IPS-NIHi7 (cell line): Measurements from ENCODE around the gene TMPRSS7.

Experiments
- DNase-seq: peaks from one replicate; pipeline ENCODE4 v3.0.0; 2012; ENCODE audit warnings: mixed read lengths; ENCODE audit errors: extremely low spot score

TMPRSS7 gene

DNA sequence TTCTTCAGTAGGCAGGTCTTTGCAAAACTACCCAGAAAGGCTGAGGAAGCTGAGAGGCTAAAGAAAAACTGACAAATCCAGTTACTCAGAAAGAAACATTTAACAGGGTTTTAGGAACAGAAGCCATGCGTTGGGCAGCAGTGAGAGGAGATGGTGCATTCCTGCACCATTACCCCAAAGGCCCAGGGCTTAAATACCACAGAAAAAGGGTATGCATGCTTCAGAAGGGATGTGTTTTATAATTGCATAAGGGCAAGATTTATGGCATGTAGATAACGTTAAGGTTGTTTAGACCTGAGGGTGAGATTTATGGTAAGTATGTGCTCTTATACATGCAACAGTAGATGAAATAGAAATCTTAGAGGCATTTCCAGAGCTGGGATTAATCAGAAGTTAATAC lies 61.6 kb downstream of the TMPRSS7 start:
- no peak for DNase-seq

DNA sequence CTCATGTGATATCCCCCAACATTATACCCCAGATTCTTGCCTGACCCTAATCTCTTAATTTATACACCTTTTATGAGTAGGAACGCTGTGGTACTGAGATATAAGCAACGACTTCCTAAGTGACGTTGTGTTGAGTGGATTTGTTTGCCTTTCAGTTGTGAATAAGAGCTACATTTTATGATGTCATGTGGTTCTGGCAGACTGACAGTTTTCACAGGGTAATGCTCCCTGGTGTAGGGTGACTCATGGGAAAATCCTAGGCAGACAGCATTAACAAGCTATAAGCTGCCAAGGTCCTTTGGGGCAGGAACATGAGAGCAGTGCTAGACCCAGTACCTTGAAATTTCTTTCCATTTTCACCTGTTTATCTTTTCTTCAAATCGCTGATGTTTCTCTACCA lies 62.8 kb downstream of the TMPRSS7 start:
- DNase-seq = no peak

DNA sequence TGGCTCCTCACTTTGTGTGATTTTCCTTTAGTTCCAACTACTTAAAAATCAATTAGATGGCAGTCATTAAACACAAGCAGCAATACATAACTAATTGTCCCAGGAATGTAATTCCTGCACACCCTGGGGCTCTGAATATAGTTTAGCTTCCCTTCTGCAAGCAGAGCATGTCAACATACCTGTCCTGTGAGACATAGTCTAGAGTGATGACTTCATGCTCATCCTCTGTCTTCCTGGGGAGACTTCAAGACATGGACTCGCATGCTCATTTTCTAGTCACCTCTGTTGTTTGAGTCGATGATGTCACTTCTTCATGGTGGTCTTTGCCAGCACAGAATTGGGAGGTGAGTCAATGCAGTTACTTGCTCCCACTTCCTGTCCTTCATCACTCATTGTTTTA lies 67.4 kb downstream of the TMPRSS7 start:
- no peak for DNase-seq

DNA sequence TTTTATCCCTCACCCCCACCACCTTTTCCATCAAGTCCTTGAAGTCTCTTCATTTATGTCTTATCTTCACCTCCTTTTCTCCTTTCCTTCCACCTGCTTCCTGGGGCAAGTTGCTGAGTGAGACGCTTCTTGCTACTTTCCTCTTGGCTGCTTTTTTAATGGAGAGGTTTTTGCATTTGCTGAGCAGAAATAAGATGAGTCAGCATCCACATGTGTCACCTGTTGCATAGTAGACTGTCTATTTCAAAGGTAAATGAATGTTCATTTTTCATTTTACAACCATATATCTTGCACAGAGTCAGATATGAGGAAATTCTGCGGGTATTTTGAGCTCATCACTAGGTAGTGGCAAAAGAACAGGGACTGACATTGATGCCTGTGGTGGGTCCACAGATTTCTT lies 70.2 kb downstream of the TMPRSS7 start:
- DNase-seq = no peak

DNA sequence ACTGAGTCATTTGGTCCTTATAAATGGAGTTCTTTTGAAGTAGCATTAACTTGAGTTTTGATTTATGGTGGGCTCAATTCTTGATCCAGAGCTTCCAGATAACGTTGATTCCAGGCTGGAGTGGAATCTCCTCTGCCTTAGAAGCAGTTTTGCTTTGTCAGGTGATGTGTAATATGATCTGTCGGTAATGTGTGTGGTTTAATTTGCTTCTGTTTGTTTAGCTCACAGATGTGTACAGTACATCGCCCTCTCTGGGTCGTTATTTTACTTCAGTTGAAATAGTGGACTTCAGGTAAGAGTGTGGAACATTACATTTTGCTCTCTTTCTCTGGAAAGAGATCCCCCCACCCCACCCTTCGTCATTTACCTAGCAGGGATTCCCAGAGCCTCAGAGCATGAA lies 74.8 kb downstream of the TMPRSS7 start:
- no peak for DNase-seq

DNA sequence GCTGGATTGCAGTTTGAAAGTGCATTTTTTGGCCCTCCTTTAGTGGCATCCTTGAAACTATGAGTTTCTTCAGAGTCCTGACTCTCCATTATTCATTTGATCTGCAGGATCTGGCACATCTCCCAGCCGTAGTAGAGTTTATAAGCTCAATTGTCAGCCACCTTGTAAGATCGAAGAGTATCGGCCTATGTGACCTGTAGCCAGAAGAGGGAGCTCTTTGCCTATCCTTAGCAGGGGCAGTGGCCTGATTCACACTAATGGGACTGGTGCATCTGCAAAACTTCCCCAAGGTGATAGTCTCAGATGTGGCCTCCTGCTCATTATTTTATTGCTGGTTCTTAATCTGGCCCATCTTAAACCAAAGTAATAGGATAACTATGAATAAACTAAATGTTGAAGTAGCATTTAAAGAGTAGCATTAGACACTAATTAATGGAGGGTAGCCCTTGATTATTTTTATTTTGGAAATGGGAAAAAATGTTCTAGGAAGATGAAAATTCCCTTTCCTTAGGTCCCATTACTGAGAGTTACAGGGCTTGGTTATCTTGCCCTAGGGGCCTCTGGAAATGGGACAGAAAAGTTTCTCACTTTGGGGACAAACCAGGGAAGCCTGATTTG lies 77.4 kb downstream of the TMPRSS7 start:
- DNase-seq = peak; percentile 85

DNA sequence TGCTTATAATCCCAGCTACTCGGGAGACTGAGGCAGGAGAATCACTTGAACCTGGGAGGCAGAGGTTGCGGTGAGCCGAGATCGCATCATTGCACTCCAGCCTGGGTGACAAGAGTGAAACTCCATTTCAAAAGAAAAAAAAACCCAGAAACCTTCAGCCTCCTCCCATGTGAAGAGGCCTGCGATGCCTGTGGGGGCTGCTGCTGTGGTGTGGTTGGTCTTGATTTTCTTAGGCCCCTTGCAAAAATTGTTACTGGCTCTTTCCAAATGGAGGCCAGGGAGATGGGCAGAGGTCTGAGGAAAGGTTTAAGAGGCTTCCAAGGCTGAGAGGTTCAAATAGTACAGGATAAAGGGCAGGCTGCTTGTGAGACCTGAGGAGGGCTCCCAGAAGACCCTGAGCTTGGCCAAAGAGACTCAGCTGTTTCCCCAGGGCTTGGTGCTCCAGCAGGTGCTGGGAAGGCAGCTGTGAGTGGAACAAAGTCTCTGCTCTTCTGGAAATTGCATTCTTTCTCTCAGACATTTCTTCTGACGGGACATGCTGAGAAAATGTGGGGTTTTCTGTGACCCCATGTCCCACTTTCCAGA lies 80.1 kb downstream of the TMPRSS7 start:
- no peak for DNase-seq

DNA sequence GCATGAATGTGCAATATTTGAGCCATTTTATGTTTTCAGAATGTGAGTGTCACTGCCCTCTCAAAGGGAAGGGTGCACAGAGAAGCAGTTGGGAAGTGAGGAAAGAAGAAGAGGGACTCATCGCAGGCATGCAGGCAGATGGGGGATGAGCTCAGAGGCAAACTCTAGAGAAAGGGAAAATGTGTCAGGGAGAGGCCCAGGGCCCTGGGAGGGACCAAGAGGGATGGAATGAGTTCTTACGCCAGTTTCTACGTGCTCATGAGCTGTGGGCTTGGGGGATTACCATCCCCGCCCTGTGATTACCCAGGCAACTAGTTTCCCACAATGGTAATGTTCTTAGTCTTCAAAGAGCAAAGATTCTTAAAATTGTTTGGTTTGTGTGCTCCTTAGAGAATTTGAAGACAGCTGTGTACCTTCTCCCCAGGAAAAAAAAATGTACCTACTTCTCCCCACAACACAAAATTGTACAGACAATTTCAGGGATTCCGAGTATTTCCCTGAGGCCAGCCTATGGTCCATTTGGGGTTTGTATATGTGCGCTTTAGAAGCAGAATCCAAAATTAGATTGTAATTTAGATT lies 80.7 kb downstream of the TMPRSS7 start:
- no peak for DNase-seq

DNA sequence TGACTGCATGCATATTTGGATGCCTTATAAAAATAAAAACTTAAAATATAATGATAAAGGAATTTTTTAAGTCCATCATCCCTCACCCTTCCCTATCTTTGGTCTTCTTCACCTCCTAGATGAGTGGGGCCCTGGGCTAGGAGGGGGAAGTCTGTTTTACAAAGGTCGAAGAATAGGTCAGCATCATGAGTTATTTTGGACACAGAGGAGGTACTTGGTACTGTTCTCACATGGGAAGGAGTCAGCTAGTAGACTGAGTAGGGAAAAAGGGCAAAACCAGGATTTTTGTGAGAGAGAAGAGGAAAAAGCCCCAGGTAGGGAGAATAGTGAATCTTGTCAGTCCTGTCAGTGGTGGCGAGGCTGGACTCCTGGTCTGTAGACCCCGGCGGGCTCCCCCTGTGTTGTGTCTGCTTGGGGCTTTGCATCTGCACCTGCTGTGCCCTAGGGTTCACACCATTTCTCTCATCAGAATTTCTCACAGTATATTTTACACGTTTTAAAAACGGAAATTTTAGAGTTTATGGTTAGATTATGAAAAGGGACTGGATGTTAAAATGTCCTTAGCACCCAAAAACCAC lies 81.4 kb downstream of the TMPRSS7 start:
- DNase-seq = no peak

DNA sequence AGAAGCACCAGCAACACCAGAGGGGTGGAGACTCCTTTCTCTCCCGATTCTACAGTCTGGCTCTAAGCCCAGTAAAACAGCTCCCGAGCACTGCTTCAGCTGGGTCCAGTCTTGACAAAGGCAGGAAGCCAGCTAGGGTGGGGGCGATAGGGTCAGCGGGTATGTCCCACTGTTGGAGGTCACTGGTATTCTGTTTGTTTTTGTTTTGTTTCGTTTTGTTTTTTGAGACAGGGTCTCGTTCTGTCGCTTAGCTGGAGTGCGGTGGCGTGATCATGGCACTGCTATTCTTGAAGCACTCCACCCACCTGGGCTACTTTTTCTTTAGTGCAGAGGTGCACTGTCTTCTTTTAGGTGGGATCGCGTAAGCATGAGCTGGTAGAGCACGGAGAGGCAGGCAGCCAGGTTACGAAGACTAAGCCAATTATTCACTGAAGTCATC lies 82.2 kb downstream of the TMPRSS7 start:
- no peak for DNase-seq

DNA sequence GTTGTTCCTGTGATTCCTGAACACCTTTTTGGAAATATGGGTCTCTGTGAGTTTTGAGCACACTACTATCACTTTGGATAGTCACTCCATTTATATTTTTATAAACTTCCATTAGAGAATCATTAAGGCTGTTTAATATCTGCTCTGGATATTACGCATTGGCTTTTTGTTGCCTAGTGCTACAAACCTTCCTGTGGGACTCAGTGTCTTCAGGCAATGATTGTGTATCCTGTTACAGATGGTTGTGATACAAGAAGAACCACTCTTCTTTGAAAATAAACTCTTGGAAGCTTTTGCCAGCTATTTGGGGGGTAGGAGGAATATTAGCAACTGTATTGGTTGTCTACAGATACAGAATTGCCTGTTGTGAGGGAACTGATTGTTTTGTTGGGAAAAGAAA lies 82.9 kb downstream of the TMPRSS7 start:
- no peak for DNase-seq

DNA sequence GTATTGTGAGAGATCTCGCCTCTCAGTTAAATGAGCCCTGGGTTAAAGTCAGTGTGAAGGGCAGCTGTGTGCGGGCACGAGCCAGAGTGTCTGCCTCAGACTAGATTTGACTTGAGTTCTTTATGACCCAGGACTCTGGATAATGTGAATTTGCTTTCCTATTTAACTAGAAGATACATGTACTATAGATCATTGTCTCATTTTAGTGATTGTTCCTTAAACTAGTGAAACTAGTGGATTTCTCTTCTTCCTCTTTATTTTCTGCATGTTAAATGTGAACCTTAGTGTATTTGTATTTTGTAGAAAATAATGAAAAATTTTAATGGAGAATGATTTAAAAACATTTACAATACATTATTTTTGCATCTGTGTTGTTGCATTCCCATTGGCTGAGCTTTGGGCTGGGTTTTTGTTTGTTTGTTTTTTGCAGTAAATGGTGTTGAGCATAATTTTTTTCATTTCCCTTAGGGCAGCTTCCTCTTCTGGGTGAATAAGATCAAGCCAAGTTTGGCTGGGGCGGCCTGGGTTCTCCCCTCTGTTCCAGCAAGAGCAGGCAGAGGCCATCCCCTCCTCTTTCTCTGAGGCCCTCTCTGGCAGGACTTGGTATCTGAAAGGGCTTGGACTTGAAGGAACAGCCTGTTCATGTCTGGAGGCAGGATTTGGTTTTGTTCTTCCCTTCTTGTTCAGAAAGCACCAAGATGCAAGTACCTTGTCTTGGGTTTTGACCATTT lies 83.5 kb downstream of the TMPRSS7 start:
- peak; percentile 26 for DNase-seq

DNA sequence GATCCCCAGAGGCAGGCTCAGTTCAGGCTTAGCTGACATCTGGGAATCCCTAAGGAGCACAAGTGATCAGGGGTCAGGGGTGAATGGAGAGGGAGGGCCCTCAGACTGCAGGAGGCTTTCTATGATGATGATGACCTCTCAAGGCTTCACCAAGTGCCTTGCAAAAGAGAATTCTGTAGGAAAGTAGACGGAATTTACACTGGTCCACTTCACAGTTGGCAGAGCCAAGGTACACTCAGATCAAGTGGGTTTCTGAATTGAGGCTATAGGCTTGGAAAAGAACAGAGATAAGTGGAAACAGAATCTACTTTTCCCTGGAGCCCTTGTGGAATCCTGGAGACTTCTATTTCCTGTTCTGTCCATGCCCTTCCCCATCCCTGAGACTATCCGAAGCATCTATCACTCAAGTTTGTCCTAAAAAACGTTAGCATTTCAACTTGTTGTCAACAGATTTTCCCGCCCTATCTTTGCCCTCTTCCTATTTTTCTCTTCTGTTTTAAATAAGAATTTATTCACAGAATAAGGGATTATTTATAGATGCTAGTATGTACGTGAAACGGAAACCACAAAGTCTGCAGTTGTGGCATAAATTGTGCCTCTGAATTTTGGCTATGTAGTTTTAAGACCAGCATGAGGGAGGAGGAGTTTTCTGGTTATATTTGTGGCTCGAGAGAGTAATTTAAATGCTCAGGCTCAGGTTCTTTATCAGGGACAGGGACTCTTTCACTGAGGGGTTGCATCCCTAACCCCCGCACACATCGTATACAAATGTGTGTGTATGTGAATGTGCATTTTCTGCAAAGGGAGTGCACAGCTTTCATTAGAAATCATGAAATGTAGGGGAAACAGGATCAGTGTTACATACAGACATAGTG lies 85.7 kb downstream of the TMPRSS7 start:
- DNase-seq = no peak

DNA sequence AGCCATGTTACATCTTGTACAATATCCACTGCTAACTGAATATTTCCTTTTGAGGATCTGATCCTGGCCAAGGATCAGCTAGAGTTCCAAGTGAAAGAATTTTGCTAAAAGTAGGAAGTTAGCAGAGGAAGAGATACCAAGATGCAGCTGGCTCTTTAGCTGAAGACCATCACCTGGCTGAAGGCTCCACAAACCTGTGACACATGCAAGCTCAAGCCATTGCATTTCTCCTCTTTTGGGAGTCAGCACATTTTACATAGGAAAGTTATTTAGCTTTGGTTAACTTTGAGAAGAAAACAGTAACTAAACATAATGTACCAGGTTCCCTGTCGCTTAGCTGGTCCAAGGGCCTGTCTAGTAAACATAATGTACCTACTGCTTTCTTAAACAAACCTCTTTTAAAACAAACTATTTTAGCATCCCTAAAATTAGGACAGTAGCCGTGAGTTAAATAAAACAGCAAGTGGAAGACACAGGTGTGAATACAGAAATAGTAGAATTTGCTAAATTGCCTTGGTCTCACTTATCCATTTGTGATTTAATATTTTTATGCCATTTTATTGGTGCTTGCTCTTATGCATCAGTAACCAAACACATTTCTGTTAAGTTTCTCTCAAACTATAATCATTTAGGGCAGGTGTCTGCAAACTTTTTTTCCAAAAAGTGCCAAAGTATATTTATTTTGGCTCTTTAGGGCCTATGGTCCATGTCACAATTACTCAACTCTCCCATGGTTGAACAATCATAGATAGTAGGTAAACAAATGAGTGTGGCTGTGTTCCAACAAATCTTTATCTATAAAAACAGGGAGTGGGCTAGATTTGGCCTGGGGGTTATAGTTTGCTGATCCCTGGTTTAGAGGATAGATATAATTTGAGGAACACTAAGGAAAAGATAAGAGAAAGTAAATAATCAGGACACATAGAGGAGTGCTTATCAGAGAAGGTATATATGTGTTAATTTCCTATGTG lies 87.3 kb downstream of the TMPRSS7 start:
- DNase-seq = no peak

DNA sequence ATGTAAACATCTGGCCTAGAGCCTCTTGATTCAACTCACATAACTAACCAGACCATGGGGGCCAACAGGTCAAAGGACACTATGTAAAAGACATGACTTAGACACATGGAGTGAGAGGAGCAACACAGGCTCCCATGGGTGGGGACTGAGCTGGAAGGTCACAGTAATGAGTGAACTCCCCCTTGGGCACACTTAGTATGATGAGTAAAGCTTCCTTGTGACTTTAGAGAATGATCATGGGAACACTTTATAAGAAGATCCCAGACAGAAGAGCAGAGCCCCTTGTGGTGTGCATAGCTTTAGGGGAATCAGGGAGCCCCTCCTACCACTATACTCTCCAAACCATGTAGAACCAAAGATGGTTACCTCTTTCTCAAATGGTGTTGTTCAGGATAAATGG lies 88.3 kb downstream of the TMPRSS7 start:
- DNase-seq = no peak

DNA sequence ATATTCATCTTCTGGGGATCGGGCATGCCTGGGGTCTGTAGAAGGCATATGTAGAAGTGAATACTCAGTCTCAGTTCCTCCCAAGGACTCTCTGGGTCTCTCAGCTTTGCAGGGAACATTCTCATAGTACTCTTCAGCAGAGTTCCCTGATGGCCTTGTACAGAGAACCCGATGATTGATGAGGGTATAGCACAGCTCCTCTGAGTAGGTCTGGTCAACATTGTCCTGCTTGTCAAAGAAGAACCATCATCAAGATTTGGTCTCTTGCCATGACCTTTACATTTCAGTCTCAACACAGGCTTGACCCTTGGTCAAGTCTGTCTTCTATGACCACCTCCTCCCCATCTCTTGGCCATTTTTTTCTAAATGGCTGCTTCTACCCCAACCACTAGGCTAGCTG lies 89.0 kb downstream of the TMPRSS7 start:
- DNase-seq = no peak

DNA sequence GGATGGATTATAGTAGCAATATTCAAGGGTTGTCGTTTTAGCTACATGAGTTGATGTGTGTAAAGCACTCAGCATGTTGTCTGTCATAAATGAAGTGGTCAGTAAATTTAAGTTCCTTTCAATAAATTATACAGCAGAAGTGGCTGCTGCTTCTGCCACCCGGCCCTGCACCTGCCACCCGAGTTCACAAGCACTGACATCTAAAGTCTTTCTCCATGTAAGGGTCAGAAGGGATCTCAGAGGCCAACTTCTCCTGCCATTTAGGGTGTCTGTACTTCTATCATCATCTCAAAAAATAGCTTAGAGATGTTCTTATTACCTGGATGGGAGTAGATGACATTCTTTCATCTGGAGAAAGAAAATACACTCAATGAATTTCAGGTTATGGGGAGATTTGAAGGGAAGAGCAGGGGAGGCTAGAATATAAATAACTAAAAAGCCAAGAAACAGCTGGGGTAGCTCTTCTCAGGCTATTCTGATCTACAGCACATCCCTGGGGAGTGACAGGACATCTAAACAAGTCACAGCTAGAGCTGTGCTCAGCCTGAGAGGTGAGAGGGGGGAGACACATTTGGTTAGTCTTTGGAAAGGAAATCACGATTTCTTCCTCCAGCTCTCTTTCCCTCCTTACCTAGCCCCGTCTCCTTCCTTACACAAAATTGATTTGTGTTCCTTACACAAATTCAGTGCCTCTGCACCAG lies 90.5 kb downstream of the TMPRSS7 start:
- no peak for DNase-seq

DNA sequence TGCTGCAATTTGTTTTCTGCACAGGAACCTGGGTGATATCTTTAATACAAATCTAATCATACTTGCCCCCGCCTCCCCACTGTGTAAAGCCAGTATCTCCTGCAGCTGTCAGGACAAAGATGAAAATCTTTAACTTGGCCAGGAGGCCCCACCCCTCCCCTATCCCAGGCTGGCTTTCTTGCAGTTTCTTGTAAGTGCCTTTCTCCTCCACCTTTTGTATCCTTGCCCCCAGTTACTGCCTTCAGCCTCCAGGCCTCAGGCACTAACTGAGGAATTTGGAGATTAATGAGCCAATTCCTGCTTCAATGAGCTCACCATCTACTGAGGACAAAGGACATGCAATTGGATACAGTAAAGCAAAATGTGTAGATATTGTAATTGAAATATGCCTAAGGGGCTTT lies 92.0 kb downstream of the TMPRSS7 start:
- DNase-seq = peak; percentile 64
